Activated CD8-positive, alpha-beta memory T cell treated with anti-CD3 and anti-CD28 coated beads for 1 hour (primary cell): ENCODE results near the gene WWP2.
A peak's percentile ranks its signal among the peaks of the same experiment; 100 is the strongest.
"Not testable (repeated sequence)": the region's sequence is repeated elsewhere in the genome, so short reads cannot be mapped to it uniquely, and the experiment has no call there.

Experiments
- DNase-seq, 2 donors: peaks; one replicate each; pipeline ENCODE4 v3.0.0-alpha.2; 2020; ENCODE audit warnings: low read depth in 1 of 2; ENCODE audit errors: extremely low read depth in 1 of 2

Gene WWP2

DNA sequence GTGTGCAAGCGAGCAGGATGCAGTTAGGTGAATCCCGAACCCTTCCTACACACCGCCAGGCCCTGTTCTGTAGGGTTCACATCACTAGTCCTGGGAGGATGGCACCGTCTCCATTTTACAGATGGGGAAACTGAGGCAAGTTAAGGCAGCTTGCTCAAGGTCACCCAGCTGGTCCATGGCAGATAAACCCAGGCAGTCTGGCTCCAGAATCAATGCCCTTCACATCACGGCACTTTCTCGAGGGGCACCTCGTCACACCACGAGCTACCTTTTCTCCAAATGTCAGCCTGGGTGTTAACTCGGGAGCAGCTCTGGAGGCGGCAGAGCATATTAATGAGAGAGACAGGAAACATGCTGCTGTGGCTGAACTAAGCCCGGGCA is 16.9 kb upstream of the WWP2 start:
- no peak for DNase-seq

DNA sequence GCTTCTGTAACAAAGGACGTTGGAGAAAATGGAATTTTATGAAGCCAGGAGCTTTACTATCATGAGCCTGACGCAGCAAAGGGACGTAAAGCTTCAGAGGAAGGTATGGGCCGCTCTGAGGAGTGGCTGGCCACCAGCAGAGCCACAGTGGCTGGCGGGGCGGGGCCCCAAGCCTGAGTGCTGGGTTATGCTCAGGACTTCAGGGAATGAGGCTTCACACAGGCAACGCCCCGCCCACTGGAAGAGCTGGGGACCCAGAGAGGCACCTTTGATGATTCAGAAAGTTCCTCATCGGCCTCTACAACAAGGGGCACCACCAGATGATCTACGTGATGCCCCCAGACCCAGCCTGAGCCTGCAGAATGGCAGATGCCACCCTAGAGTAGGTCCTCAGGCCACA is 16.2 kb upstream of the WWP2 start:
- DNase-seq: no peak

DNA sequence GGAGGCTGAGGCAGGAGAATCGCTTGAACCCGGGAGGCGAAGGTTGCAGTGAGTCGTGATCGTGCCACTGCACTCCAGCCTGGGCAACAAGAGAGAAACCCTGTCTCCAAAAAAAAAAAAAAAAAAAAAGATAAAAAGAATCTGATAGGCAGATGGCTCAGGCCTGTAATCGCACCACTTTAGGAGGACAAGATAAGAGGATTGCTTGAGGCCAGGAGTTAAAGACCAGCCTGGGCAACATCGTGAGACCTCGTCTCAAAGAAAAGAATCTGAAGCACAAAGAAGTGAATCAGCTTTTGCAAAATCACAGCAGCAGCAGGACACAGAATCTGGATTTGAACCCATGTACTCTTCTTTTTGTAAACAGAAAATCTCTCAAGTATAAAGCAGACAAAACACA is 15.0 kb upstream of the WWP2 start:
- no peak for DNase-seq

DNA sequence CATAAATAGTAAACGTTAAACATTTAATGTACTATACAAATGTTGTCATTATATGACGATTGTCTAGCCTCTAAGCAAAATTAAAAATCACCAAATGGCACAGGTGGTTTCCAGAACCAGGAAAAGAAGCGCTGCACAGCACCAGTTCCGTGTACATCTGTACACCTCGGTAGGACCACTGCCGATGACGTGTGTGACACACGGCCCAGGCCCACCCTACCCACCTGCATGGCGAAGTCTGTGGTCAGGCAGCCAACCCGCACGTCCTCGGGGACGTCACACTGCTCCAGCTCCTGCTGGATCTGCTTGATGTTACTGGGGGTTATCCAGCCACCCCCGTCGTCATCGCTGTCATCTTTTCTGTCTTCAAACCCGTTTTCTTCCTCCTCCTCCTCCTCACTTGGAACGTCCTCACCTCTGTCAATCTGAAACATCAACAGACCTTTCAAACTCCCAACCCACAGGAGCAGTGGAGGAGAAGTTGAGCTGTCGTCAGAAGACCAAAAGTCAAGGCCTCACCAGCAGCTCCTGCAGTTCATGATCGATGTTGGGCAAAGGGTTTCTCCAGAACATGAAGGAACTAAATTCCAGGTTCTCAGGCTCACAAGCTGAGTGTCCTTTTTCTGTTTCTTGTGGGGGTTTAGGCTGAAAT is 13.3 kb upstream of the WWP2 start:
- DNase-seq: no peak

DNA sequence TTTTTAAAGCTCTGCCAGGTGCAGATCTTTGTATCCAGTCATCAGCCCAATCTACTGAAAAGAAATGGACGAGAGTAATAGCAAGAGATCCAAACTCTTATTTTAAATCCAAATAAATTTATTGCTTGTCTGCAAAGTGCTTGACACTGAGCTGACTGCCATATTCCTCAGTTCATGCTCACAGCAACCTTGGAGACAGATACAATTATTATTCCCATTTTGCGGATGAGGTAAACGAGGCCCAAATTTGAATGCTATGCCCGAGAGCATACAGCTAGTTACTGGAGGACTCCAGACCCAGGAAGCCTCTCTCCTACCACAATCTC is 8.0 kb upstream of the WWP2 start:
- no peak for DNase-seq

DNA sequence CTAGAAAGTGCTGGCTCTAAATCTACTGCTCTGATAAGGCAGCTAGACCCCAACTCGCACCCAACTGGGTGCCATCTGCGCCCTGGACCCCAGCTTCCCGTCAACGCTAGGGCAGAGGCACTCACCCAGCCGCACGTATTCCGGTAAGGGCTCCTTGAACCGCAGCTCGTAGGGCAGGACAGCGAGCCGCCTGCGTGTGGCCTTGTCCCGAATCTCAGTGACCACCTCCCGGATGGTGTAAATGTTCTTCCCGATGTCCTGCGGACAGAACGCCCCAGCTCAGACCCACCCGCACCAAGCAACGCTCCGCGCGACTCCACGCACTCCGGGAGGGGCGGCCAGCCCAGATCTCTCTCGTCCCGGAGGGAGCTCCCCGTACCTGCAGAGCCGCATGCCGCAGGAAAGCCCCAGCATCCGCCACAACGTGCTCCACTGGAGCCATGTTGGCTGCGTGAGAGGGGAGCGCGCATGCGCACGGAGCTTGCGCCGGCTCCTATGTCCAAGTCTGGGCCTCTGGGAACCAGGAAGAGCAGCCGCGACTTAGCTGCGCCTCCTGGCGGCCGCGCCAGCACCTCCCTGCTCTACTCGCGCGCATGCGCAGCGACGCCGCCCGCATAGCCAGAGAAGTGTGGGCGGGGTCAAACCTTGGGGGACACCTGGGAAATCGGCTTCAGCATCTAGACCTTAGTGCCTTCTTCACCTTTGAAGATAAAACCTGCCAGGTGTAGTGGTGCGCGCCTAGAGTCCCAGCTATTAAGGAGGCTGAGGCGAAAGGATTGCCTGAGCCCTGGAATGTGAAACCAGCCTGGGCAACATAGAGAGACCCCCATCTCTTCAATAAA is 7.4 kb upstream of the WWP2 start, which contains the start of gene NOB1:
NOB1 (minus strand) TSS at position 458 of the 842 bp plus-strand sequence; CDS start at position 442, 16 bp downstream.
- DNase-seq: peak; percentile 90 to 94

DNA sequence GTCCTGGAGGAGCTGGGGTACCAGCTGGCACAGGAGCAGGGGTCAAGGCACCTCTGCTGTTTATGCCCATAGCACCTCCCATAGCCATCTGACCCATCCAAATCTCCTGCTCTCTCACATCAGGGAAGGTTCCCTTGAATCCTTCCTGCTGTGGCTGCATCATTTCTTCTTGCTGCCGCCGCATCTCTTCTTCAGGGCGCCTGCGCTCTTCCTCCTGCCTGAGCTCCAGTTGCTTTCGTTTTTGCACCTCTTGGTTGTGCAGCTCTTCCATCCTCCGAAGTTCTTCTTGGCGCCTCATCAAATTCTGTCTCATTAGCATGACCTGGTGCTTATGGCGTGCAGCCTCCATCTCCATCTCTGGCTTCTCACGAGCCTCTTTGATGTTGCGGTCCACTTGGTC is 5.4 kb upstream of the WWP2 start:
- DNase-seq: no peak

DNA sequence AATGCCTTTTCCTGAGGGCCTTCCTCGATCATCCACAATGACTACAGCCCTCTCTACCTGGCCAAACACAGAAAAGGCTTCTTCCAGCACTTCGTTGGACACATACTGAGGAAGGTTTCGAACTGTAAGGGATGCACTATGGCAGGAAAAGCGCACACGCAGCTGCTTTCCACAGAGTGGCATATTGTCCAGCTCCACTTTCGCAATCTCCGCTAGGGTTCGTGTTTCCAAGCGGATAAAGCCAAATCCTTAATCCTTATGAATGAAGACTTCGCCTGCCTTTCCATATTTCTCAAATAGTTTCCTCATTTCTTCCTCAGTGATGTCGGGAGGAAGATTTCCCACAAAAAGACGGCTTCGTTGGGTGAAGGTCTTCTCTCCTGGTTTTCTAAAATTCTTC is 4.8 kb upstream of the WWP2 start:
- DNase-seq: not testable (repeated sequence)

DNA sequence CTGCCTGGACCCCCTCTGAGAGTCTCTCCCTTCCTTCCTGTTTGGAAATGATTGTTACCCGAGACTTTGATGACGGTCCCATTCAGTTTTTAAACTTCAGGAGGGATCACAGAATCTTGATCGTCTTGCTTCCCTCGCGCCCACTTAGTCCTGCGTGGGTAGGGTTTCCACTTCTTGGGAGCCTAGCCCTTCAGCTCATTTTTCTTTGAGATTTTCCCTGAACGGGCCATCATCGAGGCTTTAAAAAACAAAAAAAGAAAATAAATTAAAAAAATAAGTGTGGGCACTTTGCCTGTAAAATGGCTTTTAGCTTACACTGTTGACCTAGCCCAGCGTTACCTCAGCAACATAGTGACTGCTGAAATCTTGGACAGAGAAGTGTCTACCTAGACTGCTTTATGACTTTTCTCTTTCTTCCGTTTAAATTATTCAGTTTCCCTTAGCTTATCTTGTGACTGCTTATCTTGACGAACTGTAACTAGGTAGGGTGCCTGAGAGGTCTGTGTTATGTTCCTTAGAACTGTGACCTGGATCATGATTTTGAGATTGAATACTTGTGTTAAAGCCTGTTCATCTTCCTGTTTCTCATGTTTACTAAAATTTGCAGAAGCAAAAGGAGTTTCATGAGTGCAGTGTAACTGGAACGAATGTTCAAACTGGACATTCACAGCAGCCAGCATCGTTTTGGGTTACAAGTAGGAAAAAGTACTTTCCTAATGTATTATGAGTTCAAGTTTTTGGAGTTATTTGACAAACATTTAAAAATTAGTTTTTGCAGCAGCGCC is 874 bp downstream of the WWP2 start:
- no peak for DNase-seq

DNA sequence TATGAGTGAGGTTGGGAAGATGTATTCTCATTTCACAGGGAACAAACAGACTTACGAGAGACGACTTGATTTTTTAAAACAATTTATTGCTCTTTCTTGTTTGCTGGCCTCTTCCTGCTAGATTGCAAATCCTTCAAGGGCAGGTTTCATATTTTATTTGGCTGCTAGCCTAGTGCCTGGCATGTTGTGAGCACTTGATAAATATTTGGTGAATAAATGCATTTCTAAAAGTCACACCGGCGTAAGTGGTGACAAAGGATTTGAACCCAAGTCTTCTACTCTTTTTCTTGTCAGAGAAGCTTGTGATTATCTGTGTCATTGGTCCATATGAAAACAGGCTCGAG is 1.4 kb downstream of the WWP2 start:
- DNase-seq: no peak

DNA sequence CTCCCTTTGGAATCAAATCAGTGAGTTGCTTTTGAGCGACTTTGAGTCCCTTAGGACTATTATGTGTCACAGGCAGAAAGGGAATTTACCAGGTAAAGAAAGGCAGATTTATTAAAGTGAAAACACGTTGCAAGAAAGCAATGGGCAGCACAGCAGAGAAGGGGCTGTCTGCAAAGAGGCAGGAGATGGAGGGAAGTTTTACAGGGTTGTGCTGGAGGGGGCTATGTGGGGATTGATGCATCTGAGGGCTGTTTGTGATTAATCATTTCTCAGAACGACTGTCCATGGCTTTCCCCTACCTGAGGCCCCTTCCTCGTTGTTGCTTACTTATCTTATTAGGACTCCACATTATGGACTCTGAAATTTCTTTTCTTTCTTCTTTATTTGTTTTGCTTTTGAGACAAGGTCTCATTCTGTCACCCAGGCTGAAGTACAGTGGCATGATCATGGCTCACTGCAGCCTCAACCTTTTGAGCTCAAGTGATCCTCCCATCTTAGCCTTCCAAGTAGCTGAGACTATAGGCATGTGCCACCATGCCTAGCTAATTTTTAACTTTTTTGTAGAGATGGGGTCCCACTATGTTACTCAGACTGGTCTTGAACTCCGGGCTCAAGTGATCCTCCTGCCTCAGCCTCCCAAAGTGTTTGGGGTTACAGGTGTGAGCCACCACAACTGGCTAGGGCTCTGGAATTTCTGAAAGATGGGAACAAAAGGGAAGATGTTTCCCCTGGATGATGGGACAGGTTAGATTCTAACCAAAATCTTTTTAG is 5.5 kb downstream of the WWP2 start:
- no peak for DNase-seq

DNA sequence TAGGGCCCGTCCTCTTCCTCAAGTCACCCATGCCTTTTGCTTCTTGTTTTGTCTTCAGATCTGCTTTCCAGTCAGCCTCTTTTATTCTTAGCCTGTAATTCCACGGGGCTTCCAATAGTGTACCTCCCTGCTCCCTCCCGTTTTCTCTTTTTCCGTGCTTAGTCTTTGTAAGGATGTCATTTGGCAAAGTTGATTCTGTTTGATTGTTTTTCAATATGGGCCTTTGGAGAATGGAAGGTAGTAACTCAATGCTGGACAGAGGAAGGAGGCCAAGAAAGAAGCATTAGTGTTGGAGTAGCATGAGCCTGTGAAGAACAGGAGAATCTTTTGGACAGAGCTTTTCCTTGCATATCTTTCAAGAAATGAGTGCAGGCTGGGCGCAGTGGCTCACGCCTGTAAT is 6.5 kb downstream of the WWP2 start:
- no peak for DNase-seq

DNA sequence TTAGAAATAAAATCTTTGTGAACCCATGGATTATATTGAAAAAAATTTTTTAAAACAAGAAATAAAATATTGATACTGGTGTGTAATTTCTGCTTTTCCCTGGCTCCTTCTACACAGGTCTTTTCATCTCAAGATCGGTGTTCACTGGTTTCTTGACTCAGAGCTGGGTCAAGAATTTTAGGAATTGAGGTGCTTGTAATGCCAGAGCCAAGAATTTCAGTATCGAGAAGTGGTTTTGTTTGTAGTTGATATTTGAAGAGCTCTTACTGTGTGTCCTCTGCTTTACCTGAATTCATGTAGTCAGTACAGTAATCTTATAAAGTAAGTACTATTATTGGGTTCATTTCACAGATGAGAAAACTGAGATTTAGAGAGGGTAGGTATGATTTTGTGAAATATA is 7.3 kb downstream of the WWP2 start:
- no peak for DNase-seq

DNA sequence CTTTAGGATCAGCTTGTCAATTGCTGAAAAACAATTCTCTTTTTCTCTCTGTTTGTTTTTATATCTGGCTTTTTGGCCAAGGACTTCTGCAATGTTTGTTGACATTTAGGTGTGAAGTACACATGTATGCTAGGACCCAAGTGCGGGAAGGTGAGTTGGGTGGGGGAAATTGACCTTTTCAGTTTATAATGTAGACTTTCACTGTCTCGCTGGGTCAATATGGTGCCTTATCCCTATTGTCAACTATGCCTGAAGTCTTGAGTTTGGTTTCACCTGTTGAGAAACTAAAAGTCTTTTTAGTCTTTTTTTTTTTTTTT is 9.5 kb downstream of the WWP2 start:
- no peak for DNase-seq

DNA sequence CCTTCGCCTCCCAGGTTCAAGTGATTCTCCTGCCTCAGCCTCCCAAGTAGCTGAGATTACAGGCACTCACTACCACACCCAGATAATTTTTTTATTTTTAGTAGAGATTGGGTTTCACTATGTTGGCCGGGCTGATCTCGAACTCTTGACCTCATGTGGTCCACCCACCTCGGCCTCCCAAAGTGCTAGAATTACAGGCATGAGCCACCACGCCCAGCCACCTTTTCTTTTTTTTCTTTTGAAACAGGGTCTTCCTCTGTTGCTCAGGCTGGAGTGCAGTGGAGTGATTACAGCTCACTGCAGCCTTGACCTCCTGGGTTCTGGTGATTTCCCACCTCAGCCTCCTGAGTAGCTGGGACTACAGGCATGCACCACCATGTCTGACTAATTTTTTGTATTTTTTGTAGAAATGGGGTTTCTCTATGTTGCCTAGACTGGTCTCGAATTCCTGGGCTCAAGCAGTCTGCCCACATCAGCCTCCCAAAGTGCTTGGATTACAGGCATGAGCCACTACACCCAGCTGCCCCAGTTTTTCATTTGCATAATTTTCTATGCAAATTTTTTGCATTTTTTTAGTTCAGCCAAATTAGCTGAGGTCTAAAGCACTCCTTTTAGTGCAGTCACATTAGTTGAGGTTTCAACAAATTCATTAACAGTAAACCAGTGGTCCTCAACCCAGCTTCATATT is 11.3 kb downstream of the WWP2 start:
- no peak for DNase-seq

DNA sequence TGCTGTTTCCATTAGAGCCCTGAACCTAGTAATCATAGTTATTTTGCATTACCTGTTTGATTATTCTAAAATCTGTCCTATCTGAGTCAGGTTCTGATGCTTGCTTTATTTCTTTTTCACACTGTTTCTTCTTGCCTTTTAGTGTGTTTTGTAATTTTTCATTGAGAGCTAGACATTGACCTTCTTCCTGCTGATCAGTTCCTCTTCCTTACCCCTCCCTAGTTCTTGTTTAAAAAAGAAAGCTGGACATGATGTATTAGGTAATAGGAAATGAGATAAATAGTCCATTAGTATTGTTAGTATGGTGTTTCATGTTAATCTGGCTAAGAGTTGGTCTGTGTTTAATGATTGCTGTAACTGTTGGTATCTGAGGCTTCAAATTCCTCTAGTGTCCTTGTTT is 13.4 kb downstream of the WWP2 start:
- DNase-seq: no peak

DNA sequence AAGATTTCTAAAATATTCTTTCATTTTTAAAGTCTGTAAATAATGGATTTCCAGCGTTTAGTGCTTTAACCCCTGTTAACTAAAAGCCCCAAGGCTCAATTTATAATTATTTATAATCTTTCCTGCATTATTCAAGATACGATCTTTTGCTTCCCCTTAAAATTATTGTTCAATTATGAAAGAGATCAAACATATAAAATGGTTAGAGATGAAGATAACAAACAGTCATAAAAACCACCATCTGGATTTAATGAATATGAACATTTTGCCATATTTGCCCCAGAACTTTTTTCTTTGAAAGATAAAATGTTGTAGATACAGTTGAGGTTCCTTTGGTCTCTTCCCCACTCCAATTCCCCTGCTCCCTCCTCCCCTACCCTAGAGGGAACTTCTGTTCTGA is 17.6 kb downstream of the WWP2 start:
- DNase-seq: no peak

DNA sequence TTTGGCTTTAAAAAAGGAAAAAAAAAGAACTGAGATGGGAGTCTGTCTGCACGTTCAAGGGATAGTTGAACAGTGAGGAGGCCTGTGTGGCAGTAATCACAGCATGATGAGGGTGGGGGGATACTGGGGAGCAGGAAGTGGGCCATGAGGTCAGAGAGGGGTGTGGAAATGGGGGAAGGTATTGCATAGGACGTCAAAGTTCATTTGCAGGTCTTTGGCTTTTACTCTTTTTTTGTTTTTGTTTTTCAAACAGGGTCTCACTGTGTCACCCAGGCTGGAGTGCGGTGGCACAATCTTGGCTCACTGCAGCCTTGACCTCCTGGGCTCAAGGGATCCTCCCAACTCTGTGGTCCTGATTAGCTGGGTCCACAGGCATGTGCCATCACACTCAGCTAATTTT is 19.0 kb downstream of the WWP2 start:
- DNase-seq: no peak

DNA sequence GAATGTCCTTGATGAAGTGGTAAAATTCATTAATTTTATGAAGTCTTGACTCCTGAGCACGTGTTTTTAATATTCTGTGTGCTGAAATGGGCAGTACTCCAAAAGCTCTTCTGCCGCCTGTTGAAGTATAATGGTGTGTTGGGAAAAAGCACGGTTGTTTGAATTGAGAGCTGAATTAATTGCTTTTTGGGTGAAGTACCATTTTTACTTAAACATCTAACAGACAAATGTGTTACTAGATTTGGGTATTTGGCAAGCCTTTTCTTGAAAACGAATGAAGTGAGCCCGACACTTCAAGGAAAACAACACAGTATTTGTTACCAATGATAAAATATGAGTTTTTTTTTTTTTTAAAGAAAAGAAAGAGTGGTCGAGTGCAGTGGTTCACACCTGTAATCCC is 22.5 kb downstream of the WWP2 start:
- DNase-seq: no peak

DNA sequence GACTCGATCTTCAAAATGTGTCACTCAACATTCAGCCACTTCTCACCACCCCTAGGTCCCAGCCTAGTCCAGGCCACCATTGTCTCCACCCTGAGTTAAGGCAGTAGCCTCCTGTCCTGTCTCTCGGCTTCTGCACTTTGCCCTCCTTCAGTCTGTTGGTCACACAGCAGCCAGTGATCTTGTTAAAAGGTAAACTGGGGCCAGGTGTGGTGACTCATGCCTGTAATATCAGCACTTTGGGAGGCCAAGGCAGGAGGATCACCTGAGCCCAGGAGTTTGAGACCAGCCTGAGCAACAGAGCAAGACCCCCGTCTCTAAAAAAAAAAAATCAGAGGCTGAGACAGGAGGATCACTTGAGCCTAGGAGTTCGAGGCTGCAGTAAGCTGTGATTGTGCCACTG is 25.8 kb downstream of the WWP2 start:
- no peak for DNase-seq

DNA sequence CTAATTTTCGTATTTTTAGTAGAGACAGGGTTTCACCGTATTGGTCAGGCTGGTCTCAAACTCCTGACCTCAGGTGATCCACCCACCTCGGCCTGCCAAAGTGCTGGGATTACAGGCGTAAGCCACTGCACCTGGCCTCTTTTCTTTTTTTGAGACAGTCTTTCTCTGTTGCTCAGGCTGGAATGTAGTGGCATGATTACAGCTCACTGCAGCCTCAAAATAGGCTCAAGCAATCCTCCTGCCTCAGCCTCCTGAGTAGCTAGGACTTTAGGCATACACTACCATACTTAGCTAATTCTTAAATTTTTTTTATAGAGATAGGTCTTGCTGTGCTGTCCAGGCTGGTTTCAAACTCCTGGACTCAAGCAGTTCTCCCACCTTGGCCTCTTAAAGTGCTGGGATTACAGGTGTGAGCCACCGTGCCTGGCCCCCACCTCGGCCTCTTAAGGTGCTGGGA is 29.3 kb downstream of the WWP2 start:
- not testable (repeated sequence) for DNase-seq
